Measurements from ENCODE around the gene CAPN12.
A peak's percentile ranks its signal among the peaks of the same experiment; 100 is the strongest.
"Not testable (repeated sequence)": the region's sequence is repeated elsewhere in the genome, so short reads cannot be mapped to it uniquely, and the experiment has no call there.

The CAPN12 gene

DNA sequence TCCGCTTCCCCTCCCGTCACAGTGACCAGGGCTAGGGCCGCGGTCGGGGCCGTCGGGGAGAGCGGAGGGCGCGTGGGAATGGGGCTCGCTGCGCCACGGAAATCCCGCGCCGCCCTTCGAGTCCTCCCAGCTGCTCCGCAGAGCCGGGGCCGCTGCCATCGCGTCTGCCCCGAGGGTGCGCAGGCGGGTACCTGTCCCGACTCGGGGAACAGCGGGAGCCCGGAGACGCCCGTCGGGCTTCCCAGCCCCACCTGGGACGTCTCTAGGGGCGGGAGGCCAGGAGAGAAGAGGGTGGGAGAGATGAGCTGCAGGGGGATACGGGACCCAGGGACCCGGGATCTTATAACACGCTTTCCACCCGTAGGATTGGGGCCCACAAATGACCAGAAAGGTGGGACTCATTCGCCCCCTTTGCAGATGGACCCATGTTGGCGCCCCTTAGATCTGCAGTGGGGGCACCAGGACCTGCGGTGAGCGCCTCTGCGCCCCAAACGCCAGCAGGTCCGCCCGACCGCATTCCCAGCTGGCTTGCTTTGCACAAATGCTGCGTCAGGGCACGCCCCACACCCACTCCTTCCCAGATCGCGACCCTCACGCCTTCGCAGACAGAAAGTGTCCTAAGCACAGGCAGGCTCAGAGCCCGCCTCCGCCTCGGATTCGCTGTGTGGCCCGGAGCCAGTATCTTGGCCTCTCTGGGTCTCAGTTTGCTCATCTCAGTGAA, 26.1 kb upstream of the CAPN12 start:
- not testable (repeated sequence) for DNase-seq

DNA sequence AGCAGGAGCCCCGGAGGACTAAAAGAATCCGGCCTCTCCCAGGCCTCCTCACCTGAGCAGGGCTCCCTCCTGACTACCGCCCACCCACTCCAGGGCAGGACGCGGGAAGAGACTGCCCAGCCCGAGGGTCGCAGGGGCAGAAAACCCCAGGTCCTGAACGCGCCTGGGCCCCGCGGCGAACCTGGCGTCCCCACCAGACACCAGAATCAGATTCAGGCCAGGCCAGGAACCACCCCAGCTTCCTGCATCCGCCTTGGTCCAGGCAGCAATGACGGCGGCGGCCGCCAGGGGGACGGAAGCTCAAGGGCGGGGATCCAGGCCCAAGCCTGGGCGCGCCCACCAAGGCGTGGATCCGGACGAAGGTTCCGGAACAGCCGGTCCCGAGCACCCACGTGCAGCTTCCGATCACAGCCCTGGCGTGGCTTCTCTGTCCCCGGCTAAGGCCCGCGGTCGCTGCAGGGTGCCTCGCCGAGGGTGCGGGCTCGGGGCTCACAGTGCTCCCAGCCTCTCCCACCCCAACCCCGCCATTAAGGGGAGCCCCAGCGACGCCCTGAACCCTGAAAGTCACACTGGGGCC, 25.4 kb upstream of the CAPN12 start:
- DNase-seq, result peak; percentile 98

DNA sequence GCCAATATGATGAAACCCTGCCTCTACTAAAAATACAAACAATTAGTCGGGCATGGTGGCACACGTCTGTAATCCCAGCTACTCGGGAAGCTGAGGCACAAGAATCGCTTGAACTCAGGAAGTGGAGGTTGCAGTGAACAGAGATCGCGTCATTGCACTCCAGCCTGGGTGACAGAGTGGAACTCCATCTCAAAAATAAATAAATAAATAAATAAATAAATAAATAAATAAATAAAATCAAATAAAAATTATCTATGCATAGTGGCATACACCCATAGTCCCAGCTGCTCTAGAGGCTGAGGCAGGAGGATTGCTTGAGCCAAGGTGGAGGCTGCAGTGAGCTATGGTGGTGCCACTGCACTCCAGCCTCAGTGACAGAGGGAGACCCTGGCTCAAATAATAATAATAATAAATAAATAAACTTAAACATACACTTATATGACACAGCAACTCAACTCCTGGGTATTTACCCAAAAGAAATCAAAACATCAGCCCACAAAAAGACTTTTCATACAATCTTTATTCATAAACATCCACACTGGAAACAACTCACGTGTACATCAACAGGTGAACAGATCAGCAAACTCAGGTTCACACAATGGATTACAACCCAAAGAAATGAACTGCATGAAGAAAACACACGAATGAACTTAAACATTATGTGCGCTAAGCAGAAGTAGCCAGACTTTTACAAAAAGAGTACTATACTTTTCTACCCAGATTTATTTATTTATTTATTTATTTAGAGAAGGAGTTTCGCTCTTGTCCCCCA, 22.2 kb upstream of the CAPN12 start:
- no peak for DNase-seq

DNA sequence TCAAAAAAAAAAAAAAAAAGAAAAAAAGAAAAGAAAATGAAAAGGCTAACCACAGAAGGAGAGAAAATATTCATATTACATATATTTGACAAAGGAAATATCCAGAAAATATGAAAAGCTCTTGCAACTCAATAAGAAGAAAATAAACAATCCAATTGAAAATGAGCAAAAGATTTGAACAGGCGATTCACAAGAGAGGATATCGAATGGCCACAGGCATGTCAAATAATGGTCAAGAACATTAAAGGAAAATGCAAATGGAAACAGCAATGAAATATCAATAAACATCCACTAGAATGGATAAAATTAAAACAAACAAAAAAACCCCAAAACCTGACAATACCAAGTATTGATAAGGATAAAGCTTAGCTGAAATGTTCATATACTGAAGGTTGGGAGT, 20.9 kb upstream of the CAPN12 start:
- no peak for DNase-seq

DNA sequence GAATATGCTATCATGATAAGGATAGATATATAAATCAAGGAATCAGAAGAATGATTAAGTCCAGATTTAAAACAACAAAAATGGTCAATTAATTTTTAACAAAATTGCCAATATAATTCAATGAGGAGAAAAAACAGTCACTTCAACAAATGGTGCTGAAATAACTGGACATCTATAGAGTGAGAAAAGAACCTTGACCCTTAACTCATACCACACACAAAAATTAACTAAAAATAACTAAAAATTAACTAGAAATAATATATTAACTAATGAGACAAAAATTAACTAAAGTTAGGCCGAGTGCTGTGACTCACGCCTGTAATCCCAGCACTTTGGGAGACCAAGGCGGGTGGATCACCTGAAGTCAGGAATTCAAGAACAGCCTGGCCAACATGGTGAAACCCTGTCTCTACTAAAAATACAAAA, 19.5 kb upstream of the CAPN12 start:
- no peak for DNase-seq

- DNase-seq, result not testable (repeated sequence)
These were observed 17.7 kb upstream of the CAPN12 start for GRCh38 chr19:38761884-38762389.

DNA sequence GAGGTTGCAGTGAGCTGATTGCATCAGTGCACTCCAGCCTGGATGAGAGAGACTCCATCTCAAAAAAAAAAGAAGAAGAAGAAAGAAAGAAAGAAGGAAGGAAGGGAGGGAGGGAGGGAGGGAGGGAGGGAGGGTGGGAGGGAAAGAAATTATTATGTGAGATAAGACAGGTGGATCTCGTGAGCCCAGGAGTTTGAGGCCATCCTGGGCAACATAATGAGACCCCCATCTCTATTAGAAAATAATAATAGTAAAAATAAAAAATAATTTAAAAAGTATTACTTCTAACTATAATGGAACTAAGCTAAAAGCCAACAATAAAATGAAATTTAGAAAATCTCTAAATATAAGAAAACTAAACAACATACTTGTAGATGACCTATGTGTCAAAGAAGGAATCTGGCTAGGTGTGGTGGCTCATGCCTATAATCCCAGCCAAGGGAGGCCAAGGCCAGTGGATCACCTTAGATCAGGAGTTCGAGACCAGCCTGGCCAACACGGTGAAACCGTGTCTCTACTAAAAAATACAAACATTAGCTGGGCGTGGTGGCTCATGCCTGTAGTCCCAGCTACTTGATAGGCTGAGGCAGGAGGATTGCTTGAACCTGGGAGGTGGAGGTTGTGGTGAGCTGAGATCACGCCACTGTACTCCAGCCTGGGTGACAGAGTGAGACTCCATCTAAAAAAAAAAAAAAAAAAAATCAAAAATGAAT, 16.7 kb upstream of the CAPN12 start:
- DNase-seq, result not testable (repeated sequence)

- no peak for DNase-seq
These were observed 15.3 kb upstream of the CAPN12 start for GRCh38 chr19:38759590-38760003.

- DNase-seq, result not testable (repeated sequence)
These were observed 9.9 kb upstream of the CAPN12 start for GRCh38 chr19:38754196-38754595.

GRCh38 chr19:38753783-38754182, 9.5 kb upstream of the CAPN12 start:
- not testable (repeated sequence) for DNase-seq

GRCh38 chr19:38745316-38745715, 1.0 kb upstream of the CAPN12 start:
- DNase-seq, result no peak

- DNase-seq, result no peak
These were observed 600 bp upstream of the CAPN12 start for GRCh38 chr19:38744874-38745273.

DNA sequence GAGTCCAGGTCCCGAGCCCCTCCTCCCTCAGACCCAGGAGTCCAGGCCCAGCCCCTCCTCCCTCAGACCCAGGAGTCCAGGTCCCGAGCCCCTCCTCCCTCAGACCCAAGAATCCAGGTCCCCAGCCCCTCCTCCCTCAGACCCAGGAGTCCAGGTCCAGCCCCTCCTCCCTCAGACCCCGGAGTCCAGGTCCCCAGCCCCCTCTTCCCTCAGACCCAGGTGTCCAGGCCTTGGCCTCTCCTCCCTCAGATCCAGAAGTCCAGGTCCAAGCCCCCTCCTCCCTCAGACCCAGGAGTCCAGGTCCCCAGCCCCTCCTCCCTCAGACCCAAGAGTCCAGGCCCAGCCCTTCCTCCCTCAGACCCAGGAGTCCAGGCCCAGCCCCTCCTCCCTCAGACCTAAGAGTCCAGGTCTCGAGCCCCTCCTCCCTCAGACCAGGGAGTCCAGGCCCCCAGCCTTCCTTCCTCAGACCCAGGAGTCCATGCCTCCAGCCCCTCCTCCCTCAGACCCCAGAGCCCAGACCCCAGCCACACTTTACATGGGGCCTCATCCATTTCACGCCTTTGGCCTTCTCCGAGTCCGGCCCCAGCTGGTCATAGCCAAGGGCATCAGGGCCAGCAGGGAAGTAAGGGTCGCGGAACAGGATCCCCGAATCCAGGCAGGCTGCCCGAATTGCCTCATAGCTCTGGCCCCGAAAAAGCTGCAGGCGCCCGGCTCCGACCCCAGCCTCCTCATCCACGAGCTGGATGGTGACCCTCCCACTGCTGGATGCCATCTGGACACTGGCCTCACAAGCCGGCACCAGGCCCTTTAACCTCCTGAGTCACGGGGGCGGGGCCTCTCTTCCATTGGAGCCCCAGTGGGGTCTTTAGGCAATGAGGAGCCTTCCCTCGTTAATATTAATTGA, 628 bp downstream of the CAPN12 start:
- DNase-seq, result no peak

GRCh38 chr19:38742906-38743305, 1.4 kb downstream of the CAPN12 start:
- no peak for DNase-seq

DNA sequence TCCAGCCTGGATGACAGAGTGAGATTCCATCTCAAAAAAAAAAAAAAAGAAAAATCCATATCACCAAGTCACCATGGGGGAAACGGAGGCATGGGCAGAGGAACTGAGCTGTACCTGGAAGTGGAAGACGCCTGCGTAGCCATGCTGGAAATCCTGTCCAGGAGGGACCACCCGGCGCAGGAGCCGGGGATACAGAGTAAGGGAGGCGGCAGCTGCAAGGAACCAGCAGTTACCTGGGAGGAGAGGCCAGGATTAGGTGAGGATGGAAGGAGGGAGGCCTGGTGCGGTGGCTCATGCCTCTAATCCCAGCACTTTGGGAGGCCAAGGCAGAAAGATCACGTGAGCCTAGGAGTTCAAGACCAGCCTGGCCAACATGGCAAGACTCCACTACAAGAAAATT, 2.0 kb downstream of the CAPN12 start:
- DNase-seq, result no peak

DNA sequence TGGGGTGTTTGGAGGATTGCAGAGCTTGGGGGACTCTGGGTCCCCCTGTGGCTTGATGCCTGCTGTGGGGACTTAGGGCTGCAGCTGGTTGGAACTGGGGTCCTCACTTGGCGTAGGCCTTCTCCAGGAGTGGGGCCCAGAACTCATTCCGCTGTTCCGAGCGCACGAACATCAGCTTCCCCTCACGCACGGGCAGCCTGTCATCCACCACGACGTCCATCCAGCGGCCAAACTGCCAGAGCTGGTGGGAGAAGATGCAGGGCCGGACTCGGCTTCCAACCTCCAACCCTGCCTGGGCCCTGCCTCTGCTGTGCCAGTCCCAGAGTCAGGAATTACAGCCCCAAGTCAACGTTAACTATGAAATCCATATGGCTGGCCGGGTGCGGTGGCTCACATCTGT, 2.6 kb downstream of the CAPN12 start:
- DNase-seq, result no peak

DNA sequence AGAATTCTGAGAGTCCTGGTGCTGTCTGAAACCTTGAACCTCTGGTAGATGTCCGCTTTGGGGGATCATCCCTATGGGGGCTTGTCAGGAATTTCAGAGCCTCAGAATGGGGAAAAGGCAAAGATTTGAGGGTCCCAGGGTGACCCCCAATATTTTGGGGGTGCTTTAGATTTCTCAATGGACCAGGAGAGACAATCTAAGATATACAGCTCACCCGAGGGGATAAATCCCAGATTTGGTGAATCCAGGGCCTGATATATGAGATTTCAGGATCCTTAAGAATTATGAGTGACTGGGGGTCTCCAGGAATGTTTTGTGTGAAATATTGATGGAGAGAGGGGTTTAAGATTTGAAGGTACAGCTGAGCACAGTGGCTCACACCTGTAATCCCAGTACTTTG, 3.3 kb downstream of the CAPN12 start:
- DNase-seq, result no peak

GRCh38 chr19:38740257-38740592, 4.0 kb downstream of the CAPN12 start:
- no peak for DNase-seq

DNA sequence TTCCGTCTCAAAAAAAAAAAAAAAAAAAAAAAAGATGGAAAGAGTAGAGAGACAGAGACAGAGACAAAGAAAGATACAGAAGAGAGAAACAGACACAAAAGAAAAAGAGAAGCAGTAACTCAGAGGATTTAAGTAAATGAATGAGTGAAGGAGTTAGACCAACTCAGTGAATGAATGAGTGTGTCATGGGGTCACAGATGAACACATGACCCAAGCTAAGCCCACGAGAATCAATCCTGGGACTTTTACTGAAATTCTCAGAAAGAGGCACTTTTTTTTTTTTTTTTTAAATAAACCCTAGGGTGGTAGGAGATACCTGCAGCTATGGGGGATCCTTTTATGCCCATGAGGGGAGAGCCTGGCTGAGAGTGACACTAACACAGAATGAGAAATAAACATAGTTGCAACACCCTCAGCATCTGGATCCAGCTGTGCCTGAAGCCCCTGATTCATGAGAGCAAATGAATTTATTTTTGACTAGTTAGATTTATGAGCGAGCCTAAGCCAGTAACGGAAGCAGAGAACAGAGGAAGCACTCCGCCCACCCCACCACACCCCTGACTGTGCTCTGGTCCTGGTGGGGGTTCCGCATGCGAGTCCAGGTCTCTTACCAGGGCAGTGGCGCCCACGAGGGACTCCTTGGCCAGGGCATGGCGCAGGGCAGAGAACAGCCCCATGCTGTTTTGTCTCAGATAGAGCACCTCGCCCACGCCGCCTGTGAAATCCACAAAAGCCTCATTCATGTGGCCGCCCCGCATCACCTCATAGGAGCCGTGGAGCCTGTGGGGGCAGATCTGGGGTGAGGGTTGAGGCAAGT, 4.6 kb downstream of the CAPN12 start:
- DNase-seq, result no peak

- no peak for DNase-seq
These were observed 6.1 kb downstream of the CAPN12 start for GRCh38 chr19:38737921-38738737.
